Loucy (cell line): ENCODE data around the gene CD163.

ENCODE experiments used
- EZH2phosphoT487 ChIP-seq: fragments of 200-600 bp; IDR thresholded peaks from 2 replicates; pipeline ENCODE4 v1.6.1; 2018; ENCODE audit warnings: antibody characterized with exemption, mild to moderate bottlenecking, moderate library complexity, borderline replicate concordance
- TF ChIP-seq, protein P1 (sequence below): fragments of 200-600 bp; sonication (generic); conservative IDR thresholded peaks from 2 replicates; pipeline ENCODE4 v1.5.1; 2014; ENCODE audit warnings: mild to moderate bottlenecking, antibody characterized with exemption, low read length

DNA sequence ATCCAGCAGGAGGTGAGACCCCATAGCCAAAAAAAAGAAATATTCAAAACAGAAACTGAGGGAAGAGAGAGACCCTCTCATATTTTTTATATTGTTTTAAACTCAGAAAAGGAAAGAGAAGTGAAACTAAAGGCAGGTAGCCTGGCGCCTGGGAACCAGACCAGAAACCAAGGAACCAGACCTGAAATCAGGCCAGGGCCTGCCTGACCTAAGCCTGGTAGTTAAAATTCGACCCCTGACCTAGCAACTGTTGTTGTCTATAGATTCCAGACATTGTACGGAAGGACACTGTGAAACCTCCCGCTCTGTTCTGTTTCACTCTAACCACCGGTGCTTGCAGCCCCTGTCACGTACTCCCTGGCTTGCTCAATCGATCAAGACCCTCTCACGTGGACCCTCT lies 38.5 kb upstream of the CD163 start:
- TF ChIP-seq, protein P1, sequence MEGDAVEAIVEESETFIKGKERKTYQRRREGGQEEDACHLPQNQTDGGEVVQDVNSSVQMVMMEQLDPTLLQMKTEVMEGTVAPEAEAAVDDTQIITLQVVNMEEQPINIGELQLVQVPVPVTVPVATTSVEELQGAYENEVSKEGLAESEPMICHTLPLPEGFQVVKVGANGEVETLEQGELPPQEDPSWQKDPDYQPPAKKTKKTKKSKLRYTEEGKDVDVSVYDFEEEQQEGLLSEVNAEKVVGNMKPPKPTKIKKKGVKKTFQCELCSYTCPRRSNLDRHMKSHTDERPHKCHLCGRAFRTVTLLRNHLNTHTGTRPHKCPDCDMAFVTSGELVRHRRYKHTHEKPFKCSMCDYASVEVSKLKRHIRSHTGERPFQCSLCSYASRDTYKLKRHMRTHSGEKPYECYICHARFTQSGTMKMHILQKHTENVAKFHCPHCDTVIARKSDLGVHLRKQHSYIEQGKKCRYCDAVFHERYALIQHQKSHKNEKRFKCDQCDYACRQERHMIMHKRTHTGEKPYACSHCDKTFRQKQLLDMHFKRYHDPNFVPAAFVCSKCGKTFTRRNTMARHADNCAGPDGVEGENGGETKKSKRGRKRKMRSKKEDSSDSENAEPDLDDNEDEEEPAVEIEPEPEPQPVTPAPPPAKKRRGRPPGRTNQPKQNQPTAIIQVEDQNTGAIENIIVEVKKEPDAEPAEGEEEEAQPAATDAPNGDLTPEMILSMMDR = no peak
- TF ChIP-seq EZH2phosphoT487 = no peak
